GM19043 (cell line): Measurements from ENCODE around the gene CCDC85C.

ENCODE experiments used
- ATAC-seq: cut with Tn5 transposase; IDR thresholded peaks from one replicate; pipeline ENCODE4 v1.9.1; 2021; ENCODE audit warnings: low read depth; ENCODE audit not compliant: unreplicated experiment

The CCDC85C gene

GRCh38 chr14:99516156-99516870, 87.7 kb downstream of the CCDC85C start:
- ATAC-seq, result no peak

- no peak for ATAC-seq
These were observed 88.5 kb downstream of the CCDC85C start for GRCh38 chr14:99515301-99516155.

- no peak for ATAC-seq
These were observed 89.3 kb downstream of the CCDC85C start for GRCh38 chr14:99514552-99515300.

- ATAC-seq, result no peak
These were observed 90.0 kb downstream of the CCDC85C start for GRCh38 chr14:99513946-99514551.

- ATAC-seq, result no peak
These were observed 90.8 kb downstream of the CCDC85C start for GRCh38 chr14:99513183-99513694.

- no peak for ATAC-seq
These were observed 91.3 kb downstream of the CCDC85C start for GRCh38 chr14:99512571-99513182.

GRCh38 chr14:99512110-99512449, 91.9 kb downstream of the CCDC85C start:
- no peak for ATAC-seq

- ATAC-seq, result no peak
These were observed 92.4 kb downstream of the CCDC85C start for GRCh38 chr14:99511421-99512109.

GRCh38 chr14:99510556-99511139, 93.4 kb downstream of the CCDC85C start:
- ATAC-seq, result no peak

GRCh38 chr14:99509871-99510555, 94.0 kb downstream of the CCDC85C start:
- no peak for ATAC-seq

- no peak for ATAC-seq
These were observed 94.9 kb downstream of the CCDC85C start for GRCh38 chr14:99508896-99509629.

GRCh38 chr14:99507860-99508640, 96.0 kb downstream of the CCDC85C start:
- no peak for ATAC-seq

- no peak for ATAC-seq
These were observed 97.7 kb downstream of the CCDC85C start for GRCh38 chr14:99506276-99506675.

- ATAC-seq, result no peak
These were observed 98.9 kb downstream of the CCDC85C start for GRCh38 chr14:99505089-99505488.

GRCh38 chr14:99503848-99504453, 100.1 kb downstream of the CCDC85C start:
- ATAC-seq, result no peak

GRCh38 chr14:99502989-99503421, 101.0 kb downstream of the CCDC85C start:
- no peak for ATAC-seq

GRCh38 chr14:99497894-99498293, 106.1 kb downstream of the CCDC85C start:
- no peak for ATAC-seq
